Neural progenitor cell (in vitro differentiated cells): ENCODE measurements around the gene C3orf52. TPM values are rescaled to one million over a fixed set of nuclear protein-coding genes. Genes with fewer than 3 reads are reported as not detected.

ENCODE experiments used
- DNase-seq: peaks from one replicate; pipeline ENCODE4 v3.0.0-alpha.2; 2016; ENCODE audit warnings: low spot score
- H2AFZ ChIP-seq: fragments of 200-600 bp; sonication (generic); replicated peaks from 2 replicates; pipeline ENCODE4 v1.6.1; 2016; ENCODE audit warnings: antibody characterized with exemption
- H3F3A ChIP-seq: fragments of 200-600 bp; sonication (generic); 2 replicates; pipeline ENCODE4 v1.6.1; 2016; ENCODE audit warnings: antibody characterized with exemption, low read depth
- H3K27ac ChIP-seq: fragments of 200-600 bp; sonication (generic); 2 replicates; pipeline ENCODE4 v1.5.1; 2016; ENCODE audit warnings: mild to moderate bottlenecking
- H3K27me3 ChIP-seq: fragments of 200-600 bp; sonication (generic); 2 replicates; pipeline ENCODE4 v1.6.1; 2016; ENCODE audit warnings: mild to moderate bottlenecking, moderate library complexity
- H3K36me3 ChIP-seq: fragments of 200-600 bp; sonication (generic); 2 replicates; pipeline ENCODE4 v1.5.1; 2016
- H3K4me1 ChIP-seq: fragments of 200-600 bp; sonication (generic); 2 replicates; pipeline ENCODE4 v1.6.1; 2016; ENCODE audit warnings: mixed run types
- H3K4me2 ChIP-seq: fragments of 200-600 bp; sonication (generic); 2 replicates; pipeline ENCODE4 v1.6.1; 2016
- H3K4me3 ChIP-seq: fragments of 200-600 bp; sonication (generic); 2 replicates; pipeline ENCODE4 v1.5.1; 2016
- H3K79me2 ChIP-seq: fragments of 200-600 bp; sonication (generic); 2 replicates; pipeline ENCODE4 v1.6.1; 2016; ENCODE audit warnings: low read depth
- H3K9ac ChIP-seq: fragments of 200-600 bp; sonication (generic); 2 replicates; pipeline ENCODE4 v1.6.1; 2016
- H3K9me3 ChIP-seq: fragments of 200-600 bp; sonication (generic); 2 replicates; pipeline ENCODE4 v1.5.1; 2016; ENCODE audit warnings: low read depth
- H4K20me1 ChIP-seq: fragments of 200-600 bp; sonication (generic); 2 replicates; pipeline ENCODE4 v1.6.1; 2016; ENCODE audit warnings: low read depth
- H3K27ac Mint-ChIP-seq: 3 replicates; pipeline ENCODE4 v1.8.0; 2021; ENCODE audit warnings: mixed read lengths
- H3K27me3 Mint-ChIP-seq: 2 replicates; pipeline ENCODE4 v1.8.0; 2022; ENCODE audit warnings: low read depth, mild to moderate bottlenecking, inconsistent platforms, moderate library complexity, mixed read lengths; ENCODE audit not compliant: insufficient read depth
- H3K36me3 Mint-ChIP-seq: 3 replicates; pipeline ENCODE4 v1.8.0; 2021; ENCODE audit warnings: mixed read lengths
- H3K4me1 Mint-ChIP-seq: 3 replicates; pipeline ENCODE4 v1.8.0; 2021; ENCODE audit warnings: mixed read lengths
- H3K4me3 Mint-ChIP-seq: 3 replicates; pipeline ENCODE4 v1.8.0; 2021; ENCODE audit warnings: mild to moderate bottlenecking, moderate library complexity, mixed read lengths
- H3K9me3 Mint-ChIP-seq: 3 replicates; pipeline ENCODE4 v1.8.0; 2020; ENCODE audit warnings: mixed read lengths
- CTCF ChIP-seq: fragments of 200-600 bp; sonication (generic); IDR thresholded peaks from 2 replicates; pipeline ENCODE4 v1.5.1; 2017; ENCODE audit warnings: antibody characterized with exemption, mild to moderate bottlenecking
- EZH2 ChIP-seq: fragments of 200-600 bp; sonication (generic); IDR thresholded peaks from 2 replicates; pipeline ENCODE4 v1.6.1; 2017; ENCODE audit warnings: antibody characterized with exemption, mild to moderate bottlenecking, moderate library complexity
- EZH2phosphoT487 ChIP-seq: fragments of 200-600 bp; sonication (generic); IDR thresholded peaks from 2 replicates; pipeline ENCODE4 v1.6.1; 2017; ENCODE audit warnings: antibody characterized with exemption
- total RNA-seq: library from RNA; depleted of rRNA; stranded (reverse); fragments of >200 nt; gene quantifications from 2 replicates; pipeline ENCODE4 v1.2.3, GENCODE V29; 2015; ENCODE audit warnings: low replicate concordance

Gene C3orf52
- total RNA-seq, 1 donor from 2014 or later, result 4.9 TPM

DNA sequence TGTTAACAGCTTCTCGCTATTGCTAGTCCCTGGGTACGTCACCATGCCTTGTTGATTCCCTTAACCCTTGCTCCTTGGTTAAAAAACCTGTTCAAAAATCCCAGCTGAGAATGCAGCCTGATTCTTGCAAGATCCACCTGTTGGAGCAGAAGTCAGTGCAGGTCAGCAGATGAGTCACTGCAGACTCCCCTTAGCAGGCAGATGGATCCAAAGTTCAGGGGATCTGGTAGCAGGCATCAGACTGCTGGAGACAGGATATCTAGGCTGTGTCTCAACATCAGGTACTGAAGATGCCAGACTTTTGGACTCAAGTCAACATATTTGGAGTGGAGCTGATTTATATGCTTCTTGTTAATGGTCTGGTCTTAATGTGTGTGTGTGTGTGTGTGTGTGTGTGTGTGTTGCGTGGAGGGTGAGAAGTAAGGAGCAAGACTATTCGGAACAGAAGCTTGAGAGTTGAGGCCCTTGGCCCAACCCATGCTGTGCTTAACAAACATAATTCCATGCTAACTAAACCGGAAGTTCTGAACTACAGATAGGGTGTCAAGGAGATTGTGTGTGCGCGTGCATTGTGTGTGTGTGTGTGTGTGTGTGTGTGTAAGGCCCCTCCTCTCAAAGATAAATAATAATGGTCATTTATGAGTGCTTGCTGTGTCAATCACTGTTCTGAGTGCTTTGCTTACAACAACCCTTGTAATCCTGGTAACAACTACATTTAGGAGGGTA, 1.0 kb upstream of the C3orf52 start:
- Histone ChIP-seq H3K9ac (no peak overlapping the region), H3K79me2 (no peaks in the 10 kb centered on the region), H4K20me1 (no peaks in the 10 kb centered on the region), H3K4me2 (no peak overlapping the region), H3K27me3 (peaks cover 46% of the 10 kb centered on the region), H3F3A (peaks cover 13% of the 10 kb centered on the region), H3K27ac (no peak overlapping the region), H3K9me3 (no peaks in the 10 kb centered on the region), H3K36me3 (no peaks in the 10 kb centered on the region), H3K4me1 (peaks cover 10% of the 10 kb centered on the region), H2AFZ (no peak overlapping the region), H3K4me3 (no peak overlapping the region)
- DNase-seq, result no peak
- TF ChIP-seq EZH2phosphoT487 (no peak), EZH2 (no peak), CTCF (no peak)
- no peaks in the 10 kb centered on the region for H3K36me3 Mint-ChIP-seq
- peaks cover 15% of the 10 kb centered on the region for H3K27me3 Mint-ChIP-seq
- no peaks in the 10 kb centered on the region for H3K9me3 Mint-ChIP-seq
- H3K27ac Mint-ChIP-seq, result peak overlapping the region; percentile 24
- peaks cover 18% of the 10 kb centered on the region for H3K4me1 Mint-ChIP-seq
- peak overlapping the region; percentile 85 for H3K4me3 Mint-ChIP-seq

DNA sequence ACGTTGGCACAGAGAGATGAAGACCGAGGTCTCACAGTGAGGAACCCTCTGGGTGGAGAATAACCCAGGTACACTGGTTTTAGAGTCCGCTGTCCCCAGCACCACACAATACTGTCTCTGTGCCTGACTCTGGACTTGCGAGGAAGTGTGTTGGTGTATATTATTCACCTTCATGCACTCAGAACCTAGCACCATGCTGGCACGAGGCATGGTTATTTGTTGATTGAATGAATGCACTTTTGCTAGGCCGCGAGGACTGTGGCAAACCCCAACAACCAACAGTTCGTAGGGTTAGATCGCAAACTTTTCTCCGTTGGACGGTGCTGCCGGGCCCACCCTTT, 484 bp upstream of the C3orf52 start:
- H3K27me3 ChIP-seq, result peaks cover 46% of the 10 kb centered on the region
- H4K20me1 ChIP-seq, result no peaks in the 10 kb centered on the region
- peak overlapping the region; percentile 92 for H2AFZ ChIP-seq
- peaks cover 15% of the 10 kb centered on the region for H3K27me3 Mint-ChIP-seq
- peaks cover 13% of the 10 kb centered on the region for H3F3A ChIP-seq
- H3K27ac ChIP-seq, result no peak overlapping the region
- DNase-seq, result no peak
- no peak for TF ChIP-seq CTCF
- no peak for TF ChIP-seq EZH2
- no peak for TF ChIP-seq EZH2phosphoT487
- H3K79me2 ChIP-seq, result no peaks in the 10 kb centered on the region
- peak overlapping the region; percentile 85 for H3K4me3 Mint-ChIP-seq
- H3K4me3 ChIP-seq, result peak overlapping the region; percentile 56
- H3K4me2 ChIP-seq, result peak overlapping the region; percentile 86
- H3K9me3 Mint-ChIP-seq, result peaks cover 2% of the 10 kb centered on the region
- no peak overlapping the region for H3K9ac ChIP-seq
- H3K27ac Mint-ChIP-seq, result no peak overlapping the region
- H3K36me3 ChIP-seq, result no peaks in the 10 kb centered on the region
- H3K4me1 ChIP-seq, result peaks cover 14% of the 10 kb centered on the region
- H3K4me1 Mint-ChIP-seq, result peaks cover 22% of the 10 kb centered on the region
- H3K9me3 ChIP-seq, result no peaks in the 10 kb centered on the region
- H3K36me3 Mint-ChIP-seq, result no peaks in the 10 kb centered on the region

- no peaks in the 10 kb centered on the region for H3K79me2 ChIP-seq
- Mint-ChIP-seq H3K27ac (no peak overlapping the region), H3K9me3 (peaks cover 2% of the 10 kb centered on the region), H3K4me1 (peaks cover 28% of the 10 kb centered on the region), H3K27me3 (peaks cover 15% of the 10 kb centered on the region), H3K36me3 (no peaks in the 10 kb centered on the region), H3K4me3 (peak overlapping the region; percentile 85)
- H2AFZ ChIP-seq, result peak overlapping the region; percentile 92
- peak overlapping the region; percentile 56 for H3K4me3 ChIP-seq
- peaks cover 15% of the 10 kb centered on the region for H3K4me1 ChIP-seq
- H4K20me1 ChIP-seq, result no peaks in the 10 kb centered on the region
- no peak overlapping the region for H3K27ac ChIP-seq
- H3F3A ChIP-seq, result peaks cover 13% of the 10 kb centered on the region
- no peak for TF ChIP-seq EZH2phosphoT487
- no peak for TF ChIP-seq EZH2
- no peak for TF ChIP-seq CTCF
- H3K4me2 ChIP-seq, result peak overlapping the region; percentile 86
- H3K27me3 ChIP-seq, result peaks cover 46% of the 10 kb centered on the region
- H3K9ac ChIP-seq, result no peak overlapping the region
- H3K9me3 ChIP-seq, result no peaks in the 10 kb centered on the region
- H3K36me3 ChIP-seq, result no peaks in the 10 kb centered on the region
- no peak for DNase-seq
These were observed 811 bp downstream of the C3orf52 start for GRCh38 chr3:112086875-112087524.
